WTC11 (cell line): ENCODE data around the gene KLRC2. TPM values are rescaled to one million over a fixed set of nuclear protein-coding genes. Genes with fewer than 3 reads are reported as not detected.
"Not testable (repeated sequence)": the region's sequence is repeated elsewhere in the genome, so short reads cannot be mapped to it uniquely, and the experiment has no call there.

ENCODE experiments used
- ATAC-seq: fragments of 200-7000 bp; cut with Tn5 transposase; 2 replicates; pipeline ENCODE4 v1.10.0; 2021; ENCODE audit warnings: mild to moderate bottlenecking, moderate library complexity
- CTCF ChIA-PET: fragments of 300-600 bp; sonication (Branson Sonifier 250); formaldehyde crosslinking; loops from one replicate; lab custom pipeline; 2021; ENCODE audit warnings: antibody characterized with exemption; lab: Charles Lee
- POLR2A ChIA-PET: fragments of 350-600 bp; sonication (Branson Sonifier 250); formaldehyde crosslinking; loops from one replicate; lab custom pipeline; 2021; ENCODE audit warnings: antibody characterized with exemption; lab: Charles Lee
- DNase-seq: peaks from one replicate; pipeline ENCODE4 v3.0.0; 2021; ENCODE audit warnings: low spot score
- H3K27ac Mint-ChIP-seq: 2 replicates; pipeline ENCODE4 v1.8.0; 2021; ENCODE audit warnings: mixed read lengths
- H3K27me3 Mint-ChIP-seq: 2 replicates; pipeline ENCODE4 v1.8.0; 2021; ENCODE audit warnings: low read depth, mild to moderate bottlenecking, moderate library complexity, mixed read lengths
- H3K36me3 Mint-ChIP-seq: 2 replicates; pipeline ENCODE4 v1.8.0; 2021; ENCODE audit warnings: mixed read lengths
- H3K4me1 Mint-ChIP-seq: 2 replicates; pipeline ENCODE4 v1.8.0; 2022; ENCODE audit warnings: mixed read lengths
- H3K4me3 Mint-ChIP-seq: 2 replicates; pipeline ENCODE4 v1.8.0; 2021; ENCODE audit warnings: mild to moderate bottlenecking, moderate library complexity, mixed read lengths
- H3K9me3 Mint-ChIP-seq: 2 replicates; pipeline ENCODE4 v1.8.0; 2021; ENCODE audit warnings: mixed read lengths
- ATF1 ChIP-seq: sonication (generic); formaldehyde crosslinking; IDR thresholded peaks from 2 replicates; pipeline ENCODE4 v1.8.1; 2023; ENCODE audit warnings: mild to moderate bottlenecking, moderate library complexity, missing genetic modification reagents
- ELF4 ChIP-seq: sonication (generic); formaldehyde crosslinking; IDR thresholded peaks from 2 replicates; pipeline ENCODE4 v1.8.1; 2022; ENCODE audit warnings: low read depth, mild to moderate bottlenecking, moderate library complexity, missing genetic modification reagents
- EMX1 ChIP-seq: fragments of 250-450 bp; sonication (Bioruptor Pico); IDR thresholded peaks from 2 replicates; pipeline ENCODE4 v1.8.0; 2021; ENCODE audit warnings: mild to moderate bottlenecking
- FOXP1 ChIP-seq: sonication (generic); formaldehyde crosslinking; IDR thresholded peaks from 2 replicates; pipeline ENCODE4 v1.8.0; 2022; ENCODE audit warnings: missing genetic modification reagents, mild to moderate bottlenecking, moderate library complexity, borderline replicate concordance
- NFYB ChIP-seq: sonication (generic); formaldehyde crosslinking; conservative IDR thresholded peaks from 2 replicates; pipeline ENCODE4 v1.8.0; 2022; ENCODE audit warnings: low read depth, missing genetic modification reagents
- PRRX2 ChIP-seq: fragments of 250-450 bp; sonication (Bioruptor Pico); IDR thresholded peaks from 2 replicates; pipeline ENCODE4 v1.8.0; 2021; ENCODE audit warnings: mild to moderate bottlenecking
- SOX15 ChIP-seq: fragments of 250-450 bp; sonication (Bioruptor Pico); IDR thresholded peaks from 2 replicates; pipeline ENCODE4 v1.9.0; 2021; ENCODE audit warnings: mild to moderate bottlenecking
- TEAD1 ChIP-seq: sonication (generic); formaldehyde crosslinking; IDR thresholded peaks from 2 replicates; pipeline ENCODE4 v1.8.0; 2022; ENCODE audit warnings: mild to moderate bottlenecking, missing genetic modification reagents
- ZNF121 ChIP-seq: sonication (generic); formaldehyde crosslinking; IDR thresholded peaks from 2 replicates; pipeline ENCODE4 v1.8.0; 2023; ENCODE audit warnings: missing genetic modification reagents
- ZNF219 ChIP-seq: sonication (generic); formaldehyde crosslinking; IDR thresholded peaks from 2 replicates; pipeline ENCODE4 v1.8.0; 2023; ENCODE audit warnings: missing genetic modification reagents, mild to moderate bottlenecking, borderline replicate concordance
- ZNF396 ChIP-seq: fragments of 250-450 bp; sonication (Bioruptor Pico); IDR thresholded peaks from 2 replicates; pipeline ENCODE4 v1.8.0; 2021; ENCODE audit warnings: mild to moderate bottlenecking, moderate library complexity, borderline replicate concordance
- ZNF416 ChIP-seq: fragments of 250-450 bp; sonication (Bioruptor Pico); IDR thresholded peaks from 2 replicates; pipeline ENCODE4 v1.9.0; 2021; ENCODE audit warnings: mild to moderate bottlenecking, inconsistent platforms
- ZSCAN18 ChIP-seq: fragments of 250-450 bp; sonication (Bioruptor Pico); IDR thresholded peaks from 2 replicates; pipeline ENCODE4 v2.1.2; 2022; ENCODE audit warnings: mild to moderate bottlenecking, moderate library complexity
- total RNA-seq: library from RNA; stranded (reverse); gene quantifications from 3 replicates; pipeline ENCODE4 v1.2.3, GENCODE V29; 2021
- TF ChIP-seq, protein P1 (sequence below): sonication (generic); formaldehyde crosslinking; conservative IDR thresholded peaks from 2 replicates; pipeline ENCODE4 v1.8.1; 2023; ENCODE audit warnings: mild to moderate bottlenecking, low read depth, missing genetic modification reagents, moderate library complexity
- TF ChIP-seq, protein P2 (sequence below): sonication (generic); formaldehyde crosslinking; conservative IDR thresholded peaks from 2 replicates; pipeline ENCODE4 v1.8.1; 2022; ENCODE audit warnings: mild to moderate bottlenecking, missing genetic modification reagents
- TF ChIP-seq, protein P3 (sequence below): sonication (generic); formaldehyde crosslinking; IDR thresholded peaks from 2 replicates; pipeline ENCODE4 v1.8.0; 2022; ENCODE audit warnings: missing genetic modification reagents
- TF ChIP-seq, protein P4 (sequence below): fragments of 250-450 bp; sonication (Bioruptor Pico); IDR thresholded peaks from 2 replicates; pipeline ENCODE4 v1.8.0; 2021; ENCODE audit warnings: mild to moderate bottlenecking
- TF ChIP-seq, protein P5 (sequence below): sonication (generic); formaldehyde crosslinking; IDR thresholded peaks from 2 replicates; pipeline ENCODE4 v1.8.0; 2023; ENCODE audit warnings: missing genetic modification reagents, mild to moderate bottlenecking, borderline replicate concordance
- TF ChIP-seq, protein P6 (sequence below): sonication (generic); formaldehyde crosslinking; IDR thresholded peaks from 2 replicates; pipeline ENCODE4 v1.8.0; 2023; ENCODE audit warnings: missing genetic modification reagents

The KLRC2 gene
- total RNA-seq, 1 experiment from 2014 or later = not detected

GRCh38 chr12:10397296-10397695 is 38.5 kb downstream of the KLRC2 start (continued):
- TF ChIP-seq, protein P1, sequence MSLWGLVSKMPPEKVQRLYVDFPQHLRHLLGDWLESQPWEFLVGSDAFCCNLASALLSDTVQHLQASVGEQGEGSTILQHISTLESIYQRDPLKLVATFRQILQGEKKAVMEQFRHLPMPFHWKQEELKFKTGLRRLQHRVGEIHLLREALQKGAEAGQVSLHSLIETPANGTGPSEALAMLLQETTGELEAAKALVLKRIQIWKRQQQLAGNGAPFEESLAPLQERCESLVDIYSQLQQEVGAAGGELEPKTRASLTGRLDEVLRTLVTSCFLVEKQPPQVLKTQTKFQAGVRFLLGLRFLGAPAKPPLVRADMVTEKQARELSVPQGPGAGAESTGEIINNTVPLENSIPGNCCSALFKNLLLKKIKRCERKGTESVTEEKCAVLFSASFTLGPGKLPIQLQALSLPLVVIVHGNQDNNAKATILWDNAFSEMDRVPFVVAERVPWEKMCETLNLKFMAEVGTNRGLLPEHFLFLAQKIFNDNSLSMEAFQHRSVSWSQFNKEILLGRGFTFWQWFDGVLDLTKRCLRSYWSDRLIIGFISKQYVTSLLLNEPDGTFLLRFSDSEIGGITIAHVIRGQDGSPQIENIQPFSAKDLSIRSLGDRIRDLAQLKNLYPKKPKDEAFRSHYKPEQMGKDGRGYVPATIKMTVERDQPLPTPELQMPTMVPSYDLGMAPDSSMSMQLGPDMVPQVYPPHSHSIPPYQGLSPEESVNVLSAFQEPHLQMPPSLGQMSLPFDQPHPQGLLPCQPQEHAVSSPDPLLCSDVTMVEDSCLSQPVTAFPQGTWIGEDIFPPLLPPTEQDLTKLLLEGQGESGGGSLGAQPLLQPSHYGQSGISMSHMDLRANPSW (CRISPR knock-in tag) = no peak
- TF ChIP-seq TEAD1 (CRISPR knock-in tag) (no peak), FOXP1 (no peak), ZNF219 (CRISPR knock-in tag) (no peak), ELF4 (no peak), EMX1 (CRISPR knock-in tag) (no peak), ZNF416 (CRISPR knock-in tag) (no peak), ZNF121 (no peak), NFYB (CRISPR knock-in tag) (no peak)
- TF ChIP-seq, protein P2, sequence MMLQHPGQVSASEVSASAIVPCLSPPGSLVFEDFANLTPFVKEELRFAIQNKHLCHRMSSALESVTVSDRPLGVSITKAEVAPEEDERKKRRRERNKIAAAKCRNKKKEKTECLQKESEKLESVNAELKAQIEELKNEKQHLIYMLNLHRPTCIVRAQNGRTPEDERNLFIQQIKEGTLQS (CRISPR knock-in tag) = no peak
- TF ChIP-seq, protein P3, sequence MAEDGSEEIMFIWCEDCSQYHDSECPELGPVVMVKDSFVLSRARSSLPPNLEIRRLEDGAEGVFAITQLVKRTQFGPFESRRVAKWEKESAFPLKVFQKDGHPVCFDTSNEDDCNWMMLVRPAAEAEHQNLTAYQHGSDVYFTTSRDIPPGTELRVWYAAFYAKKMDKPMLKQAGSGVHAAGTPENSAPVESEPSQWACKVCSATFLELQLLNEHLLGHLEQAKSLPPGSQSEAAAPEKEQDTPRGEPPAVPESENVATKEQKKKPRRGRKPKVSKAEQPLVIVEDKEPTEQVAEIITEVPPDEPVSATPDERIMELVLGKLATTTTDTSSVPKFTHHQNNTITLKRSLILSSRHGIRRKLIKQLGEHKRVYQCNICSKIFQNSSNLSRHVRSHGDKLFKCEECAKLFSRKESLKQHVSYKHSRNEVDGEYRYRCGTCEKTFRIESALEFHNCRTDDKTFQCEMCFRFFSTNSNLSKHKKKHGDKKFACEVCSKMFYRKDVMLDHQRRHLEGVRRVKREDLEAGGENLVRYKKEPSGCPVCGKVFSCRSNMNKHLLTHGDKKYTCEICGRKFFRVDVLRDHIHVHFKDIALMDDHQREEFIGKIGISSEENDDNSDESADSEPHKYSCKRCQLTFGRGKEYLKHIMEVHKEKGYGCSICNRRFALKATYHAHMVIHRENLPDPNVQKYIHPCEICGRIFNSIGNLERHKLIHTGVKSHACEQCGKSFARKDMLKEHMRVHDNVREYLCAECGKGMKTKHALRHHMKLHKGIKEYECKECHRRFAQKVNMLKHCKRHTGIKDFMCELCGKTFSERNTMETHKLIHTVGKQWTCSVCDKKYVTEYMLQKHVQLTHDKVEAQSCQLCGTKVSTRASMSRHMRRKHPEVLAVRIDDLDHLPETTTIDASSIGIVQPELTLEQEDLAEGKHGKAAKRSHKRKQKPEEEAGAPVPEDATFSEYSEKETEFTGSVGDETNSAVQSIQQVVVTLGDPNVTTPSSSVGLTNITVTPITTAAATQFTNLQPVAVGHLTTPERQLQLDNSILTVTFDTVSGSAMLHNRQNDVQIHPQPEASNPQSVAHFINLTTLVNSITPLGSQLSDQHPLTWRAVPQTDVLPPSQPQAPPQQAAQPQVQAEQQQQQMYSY (CRISPR knock-in tag) = no peak
- TF ChIP-seq, protein P4, sequence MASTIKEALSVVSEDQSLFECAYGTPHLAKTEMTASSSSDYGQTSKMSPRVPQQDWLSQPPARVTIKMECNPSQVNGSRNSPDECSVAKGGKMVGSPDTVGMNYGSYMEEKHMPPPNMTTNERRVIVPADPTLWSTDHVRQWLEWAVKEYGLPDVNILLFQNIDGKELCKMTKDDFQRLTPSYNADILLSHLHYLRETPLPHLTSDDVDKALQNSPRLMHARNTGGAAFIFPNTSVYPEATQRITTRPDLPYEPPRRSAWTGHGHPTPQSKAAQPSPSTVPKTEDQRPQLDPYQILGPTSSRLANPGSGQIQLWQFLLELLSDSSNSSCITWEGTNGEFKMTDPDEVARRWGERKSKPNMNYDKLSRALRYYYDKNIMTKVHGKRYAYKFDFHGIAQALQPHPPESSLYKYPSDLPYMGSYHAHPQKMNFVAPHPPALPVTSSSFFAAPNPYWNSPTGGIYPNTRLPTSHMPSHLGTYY = no peak

GRCh38 chr12:10396176-10396575 is 39.6 kb downstream of the KLRC2 start:
- CTCF ChIA-PET, H3K4me3 Mint-ChIP-seq, H3K36me3 Mint-ChIP-seq, H3K9me3 Mint-ChIP-seq, H3K27ac Mint-ChIP-seq, DNase-seq, POLR2A ChIA-PET, H3K27me3 Mint-ChIP-seq: not testable (repeated sequence)
- peak; percentile 34 for ATAC-seq
- H3K4me1 Mint-ChIP-seq = peaks cover 24% of the 10 kb centered on the region

GRCh38 chr12:10395390-10395998 is 40.3 kb downstream of the KLRC2 start:
- Mint-ChIP-seq H3K4me1 (peaks cover 24% of the 10 kb centered on the region), H3K9me3 (no peaks in the 10 kb centered on the region), H3K27ac (peak overlapping the region; percentile 75), H3K27me3 (no peaks in the 10 kb centered on the region), H3K4me3 (no peak overlapping the region), H3K36me3 (no peaks in the 10 kb centered on the region)
- DNase-seq (peak; percentile 25), ATAC-seq (peak; percentile 81)
- ChIA-PET CTCF (no interaction called here), POLR2A (no interaction called here)
- no peak for TF ChIP-seq ZSCAN18 (CRISPR knock-in tag)
- no peak for TF ChIP-seq PRRX2 (CRISPR knock-in tag)
- TF ChIP-seq ZNF121 = no peak
- TF ChIP-seq ZNF396 (CRISPR knock-in tag) = no peak
- TF ChIP-seq, protein P5, sequence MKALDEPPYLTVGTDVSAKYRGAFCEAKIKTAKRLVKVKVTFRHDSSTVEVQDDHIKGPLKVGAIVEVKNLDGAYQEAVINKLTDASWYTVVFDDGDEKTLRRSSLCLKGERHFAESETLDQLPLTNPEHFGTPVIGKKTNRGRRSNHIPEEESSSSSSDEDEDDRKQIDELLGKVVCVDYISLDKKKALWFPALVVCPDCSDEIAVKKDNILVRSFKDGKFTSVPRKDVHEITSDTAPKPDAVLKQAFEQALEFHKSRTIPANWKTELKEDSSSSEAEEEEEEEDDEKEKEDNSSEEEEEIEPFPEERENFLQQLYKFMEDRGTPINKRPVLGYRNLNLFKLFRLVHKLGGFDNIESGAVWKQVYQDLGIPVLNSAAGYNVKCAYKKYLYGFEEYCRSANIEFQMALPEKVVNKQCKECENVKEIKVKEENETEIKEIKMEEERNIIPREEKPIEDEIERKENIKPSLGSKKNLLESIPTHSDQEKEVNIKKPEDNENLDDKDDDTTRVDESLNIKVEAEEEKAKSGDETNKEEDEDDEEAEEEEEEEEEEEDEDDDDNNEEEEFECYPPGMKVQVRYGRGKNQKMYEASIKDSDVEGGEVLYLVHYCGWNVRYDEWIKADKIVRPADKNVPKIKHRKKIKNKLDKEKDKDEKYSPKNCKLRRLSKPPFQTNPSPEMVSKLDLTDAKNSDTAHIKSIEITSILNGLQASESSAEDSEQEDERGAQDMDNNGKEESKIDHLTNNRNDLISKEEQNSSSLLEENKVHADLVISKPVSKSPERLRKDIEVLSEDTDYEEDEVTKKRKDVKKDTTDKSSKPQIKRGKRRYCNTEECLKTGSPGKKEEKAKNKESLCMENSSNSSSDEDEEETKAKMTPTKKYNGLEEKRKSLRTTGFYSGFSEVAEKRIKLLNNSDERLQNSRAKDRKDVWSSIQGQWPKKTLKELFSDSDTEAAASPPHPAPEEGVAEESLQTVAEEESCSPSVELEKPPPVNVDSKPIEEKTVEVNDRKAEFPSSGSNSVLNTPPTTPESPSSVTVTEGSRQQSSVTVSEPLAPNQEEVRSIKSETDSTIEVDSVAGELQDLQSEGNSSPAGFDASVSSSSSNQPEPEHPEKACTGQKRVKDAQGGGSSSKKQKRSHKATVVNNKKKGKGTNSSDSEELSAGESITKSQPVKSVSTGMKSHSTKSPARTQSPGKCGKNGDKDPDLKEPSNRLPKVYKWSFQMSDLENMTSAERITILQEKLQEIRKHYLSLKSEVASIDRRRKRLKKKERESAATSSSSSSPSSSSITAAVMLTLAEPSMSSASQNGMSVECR = no peak
- TF ChIP-seq ATF1 (CRISPR knock-in tag) = no peak
- TF ChIP-seq, protein P6, sequence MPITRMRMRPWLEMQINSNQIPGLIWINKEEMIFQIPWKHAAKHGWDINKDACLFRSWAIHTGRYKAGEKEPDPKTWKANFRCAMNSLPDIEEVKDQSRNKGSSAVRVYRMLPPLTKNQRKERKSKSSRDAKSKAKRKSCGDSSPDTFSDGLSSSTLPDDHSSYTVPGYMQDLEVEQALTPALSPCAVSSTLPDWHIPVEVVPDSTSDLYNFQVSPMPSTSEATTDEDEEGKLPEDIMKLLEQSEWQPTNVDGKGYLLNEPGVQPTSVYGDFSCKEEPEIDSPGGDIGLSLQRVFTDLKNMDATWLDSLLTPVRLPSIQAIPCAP (CRISPR knock-in tag) = no peak
- no peak for TF ChIP-seq SOX15 (CRISPR knock-in tag)
